T-cell (primary cell): Measurements from ENCODE around the gene ETV5. TPM values are rescaled to one million over a fixed set of nuclear protein-coding genes. Genes with fewer than 3 reads are reported as not detected.

Source experiments
- ATAC-seq, 4 experiments: fragments of 200-7000 bp in 3 of 4; fragments of 150-1000 bp in 1 of 4; cut with Tn5 transposase; replicated peaks in 1 of 4; 1 replicate in 3 of 4; 2 replicates in 1 of 4; pipeline ENCODE4 v1.10.0; 2021; ENCODE audit warnings: moderate library complexity in 3 of 4, mild to moderate bottlenecking in 2 of 4, moderate number of reproducible peaks in 1 of 4
- CTCF ChIA-PET, 2 donors: fragments of 300-600 bp; sonication (Branson Sonifier 250); formaldehyde crosslinking; loops; one replicate each; lab custom pipeline; 2022; ENCODE audit warnings: antibody characterized with exemption in 2 of 2; lab: Charles Lee
- POLR2A ChIA-PET, 2 donors: fragments of 300-600 bp; sonication (Branson Sonifier 250); formaldehyde crosslinking; loops; one replicate each; lab custom pipeline; 2022; ENCODE audit warnings: antibody characterized with exemption in 2 of 2; lab: Charles Lee
- DNase-seq, 35 experiments: peaks; one replicate each; pipeline versions ENCODE4 v3.0.0 to v3.0.0-alpha.2; 2013 to 2023
- H3K27ac ChIP-seq: one replicate; pipeline ENCODE4 v1.5.1; 2013; ENCODE audit warnings: low read length
- H3K27me3 ChIP-seq, 2 experiments: replicated peaks in 1 of 2; 1 replicate in 1 of 2; 2 replicates in 1 of 2; pipeline versions ENCODE4 v1.6.1 to v1.7.0; 2013; ENCODE audit warnings: low read length in 1 of 2, mixed read lengths in 1 of 2; ENCODE audit not compliant: control insufficient read depth in 2 of 2, insufficient read depth in 2 of 2; ENCODE audit errors: extremely low read depth in 1 of 2
- H3K36me3 ChIP-seq, 2 donors: 1 replicate in 1 of 2; 2 replicates in 1 of 2; pipeline versions ENCODE4 v1.6.1 to v1.7.0; 2013; ENCODE audit warnings: low read length in 1 of 2; ENCODE audit not compliant: control insufficient read depth in 2 of 2, insufficient read depth in 1 of 2; ENCODE audit errors: extremely low read depth in 1 of 2
- H3K4me1 ChIP-seq, 2 experiments: 1 replicate in 1 of 2; 2 replicates in 1 of 2; pipeline versions ENCODE4 v1.6.1 to v1.7.0; 2013; ENCODE audit warnings: low read length in 2 of 2, mixed read lengths in 1 of 2; ENCODE audit not compliant: insufficient read depth in 2 of 2, control insufficient read depth in 1 of 2; ENCODE audit errors: extremely low read depth in 1 of 2
- H3K4me3 ChIP-seq, 2 donors: 1 replicate in 1 of 2; 2 replicates in 1 of 2; pipeline versions ENCODE4 v1.5.1 to v1.7.0; 2013; ENCODE audit warnings: mild to moderate bottlenecking in 2 of 2, low read length in 1 of 2, moderate library complexity in 1 of 2; ENCODE audit not compliant: control insufficient read depth in 1 of 2; ENCODE audit errors: extremely low read depth in 1 of 2
- H3K9me3 ChIP-seq: 2 replicates; pipeline ENCODE4 v1.7.0; 2013
- H3K27ac Mint-ChIP-seq, 2 donors: one replicate each; pipeline ENCODE4 v1.8.0; 2020 to 2021; ENCODE audit warnings: mild to moderate bottlenecking in 2 of 2, mixed read lengths in 2 of 2
- H3K27me3 Mint-ChIP-seq, 2 donors: one replicate each; pipeline ENCODE4 v1.8.0; 2021 to 2022; ENCODE audit warnings: mixed read lengths in 2 of 2
- H3K36me3 Mint-ChIP-seq: one replicate; pipeline ENCODE4 v1.8.0; 2021; ENCODE audit warnings: mixed read lengths
- H3K4me1 Mint-ChIP-seq, 3 donors: one replicate each; pipeline ENCODE4 v1.8.0; 2020 to 2022; ENCODE audit warnings: mixed read lengths in 3 of 3, mild to moderate bottlenecking in 1 of 3
- H3K4me3 Mint-ChIP-seq, 3 donors: one replicate each; pipeline ENCODE4 v1.8.0; 2020 to 2022; ENCODE audit warnings: mild to moderate bottlenecking in 3 of 3, mixed read lengths in 3 of 3, moderate library complexity in 3 of 3
- H3K9me3 Mint-ChIP-seq, 3 donors: one replicate each; pipeline ENCODE4 v1.8.0; 2020 to 2022; ENCODE audit warnings: mixed read lengths in 3 of 3
- WGBS: methylation state at CpG from one replicate; pipeline ENCODE4 v1.1.5; 2013; ENCODE audit warnings: missing lambda C conversion rate; ENCODE audit not compliant: insufficient coverage; 5-methylcytosine and 5-hydroxymethylcytosine counted together
- total RNA-seq, 35 experiments: library from RNA in 6 of 35; stranded (reverse) in 6 of 35; fragments of 120-200 nt in 1 of 35; gene quantifications; one replicate each; pipeline versions ENCODE4 v1.2.1 to v1.2.4 and lab custom pipeline; 2013 to 2026

ETV5 gene
- total RNA-seq, 5 donors from 2014 or later (not counting 1 experiment from before 2014, with no cell fraction given) = 0.32 to 0.93 (median 0.36) TPM; not detected in 1

DNA sequence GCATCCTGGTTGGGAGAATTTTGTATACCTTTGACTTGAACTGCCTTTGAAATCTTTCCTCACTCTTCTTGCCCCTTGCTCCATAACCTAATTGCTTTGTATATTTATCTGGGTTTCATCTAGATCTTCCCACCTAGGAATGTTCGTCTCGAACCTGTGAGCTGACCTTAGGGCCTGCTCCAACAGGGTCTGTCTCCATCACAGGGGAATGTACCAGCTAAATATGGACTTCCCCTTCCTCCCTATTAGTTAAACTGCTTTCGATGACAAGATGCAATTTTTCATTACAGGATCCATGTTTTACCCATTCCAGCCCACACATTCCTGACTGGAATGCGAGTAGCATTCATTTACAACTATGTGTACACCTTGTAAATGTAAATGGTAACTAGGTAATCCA, 10.6 kb upstream of the ETV5 start:
- CTCF ChIA-PET = interaction anchor here in 1 of 2 donors (0.6 kb wide), 1 partner anchor 817 kb away, joined by 8 read pairs; no protein-coding TSS in a partner anchor

DNA sequence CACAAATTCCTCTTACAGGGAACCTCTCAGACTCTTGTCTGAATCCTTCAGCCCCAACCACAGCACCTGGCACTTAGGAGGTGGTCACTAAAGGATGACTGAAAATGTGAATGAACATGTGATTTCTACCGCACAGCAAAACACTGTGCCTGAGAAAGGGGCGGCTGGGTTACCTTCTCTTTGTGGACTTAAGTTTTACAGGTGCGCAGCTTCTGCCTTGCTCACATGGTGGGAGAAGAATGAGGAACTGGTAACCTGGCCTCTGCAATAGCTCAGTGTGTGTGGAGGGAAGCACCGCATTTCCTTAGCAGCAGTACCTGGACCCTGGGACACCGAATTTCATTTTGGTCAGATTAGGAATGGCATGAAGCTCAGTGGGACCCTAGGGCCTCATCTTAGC, 9.8 kb upstream of the ETV5 start:
- CTCF ChIA-PET = interaction anchor here in 1 of 2 donors (0.6 kb wide), 1 partner anchor 818 kb away, joined by 8 read pairs; no protein-coding TSS in a partner anchor

More for the DNA sequence above, 10.6 kb upstream of the ETV5 start:
- Mint-ChIP-seq H3K27ac (no peak overlapping the region), H3K4me1 (no peaks in the 10 kb centered on the region), H3K27me3 (peaks cover 52 to 57% of the 10 kb centered on the region in 2 donors), H3K4me3 (no peak overlapping the region), H3K9me3 (no peaks in the 10 kb centered on the region), H3K36me3 (no peaks in the 10 kb centered on the region)
- 93% methylated on average over 3 of the region's 4 CpGs for WGBS
- DNase-seq (no peak), ATAC-seq (no peak)
- no peaks in the 10 kb centered on the region for H3K9me3 ChIP-seq
- peaks cover 0 to 16% of the 10 kb centered on the region in 2 experiments for H3K27me3 ChIP-seq
- no peak overlapping the region for H3K4me3 ChIP-seq
- H3K4me1 ChIP-seq = no peaks in the 10 kb centered on the region
- H3K27ac ChIP-seq = no peak overlapping the region
- H3K36me3 ChIP-seq = no peaks in the 10 kb centered on the region
- POLR2A ChIA-PET = no interaction called here

DNA sequence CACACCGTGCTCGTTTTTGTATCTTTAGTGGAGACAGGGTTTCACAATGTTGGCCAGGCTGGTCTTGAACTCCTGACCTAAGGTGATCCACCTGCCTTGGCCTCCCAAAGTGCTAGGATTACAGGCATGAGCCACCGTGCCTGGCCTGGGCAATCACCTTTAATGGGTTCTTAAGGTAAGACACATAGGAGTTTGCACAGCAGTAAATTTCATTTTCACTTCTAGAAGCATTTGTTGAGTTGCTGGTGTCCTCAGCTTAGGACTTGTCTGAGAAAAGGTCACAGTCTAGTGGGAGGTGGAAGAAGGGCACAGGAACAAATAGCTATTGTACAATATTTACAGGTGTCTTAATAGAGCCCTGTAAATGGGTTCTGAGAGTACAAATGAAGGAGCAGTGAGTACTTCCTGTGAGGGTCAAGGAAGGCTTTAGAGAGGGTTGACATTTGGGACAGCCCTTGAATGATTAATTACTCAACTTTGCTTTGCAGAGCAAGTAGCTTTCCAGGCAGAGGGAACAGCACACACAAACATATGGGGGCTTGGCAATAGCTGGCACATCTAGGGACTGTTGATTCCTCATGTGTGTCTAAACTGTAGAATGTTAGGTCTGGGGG, 8.7 kb upstream of the ETV5 start:
- Mint-ChIP-seq H3K4me1 (no peaks in the 10 kb centered on the region), H3K4me3 (no peak overlapping the region), H3K36me3 (no peaks in the 10 kb centered on the region), H3K27ac (no peak overlapping the region), H3K27me3 (peaks cover 58 to 70% of the 10 kb centered on the region in 2 donors), H3K9me3 (no peaks in the 10 kb centered on the region)
- no peak overlapping the region for H3K27ac ChIP-seq
- peaks cover 0 to 27% of the 10 kb centered on the region in 2 experiments for H3K27me3 ChIP-seq
- no peaks in the 10 kb centered on the region for H3K9me3 ChIP-seq
- ChIA-PET POLR2A (no interaction called here), CTCF (no interaction called here)
- 89% methylated on average over 2 of the region's 3 CpGs for WGBS
- DNase-seq (no peak), ATAC-seq (peak in 1 of 4 experiments; percentile 13)
- no peaks in the 10 kb centered on the region for H3K4me1 ChIP-seq
- H3K4me3 ChIP-seq = no peak overlapping the region
- no peaks in the 10 kb centered on the region for H3K36me3 ChIP-seq

More for the DNA sequence above, 9.8 kb upstream of the ETV5 start:
- Mint-ChIP-seq H3K36me3 (no peaks in the 10 kb centered on the region), H3K4me3 (no peak overlapping the region), H3K27ac (no peak overlapping the region), H3K4me1 (no peaks in the 10 kb centered on the region), H3K27me3 (peaks cover 57 to 64% of the 10 kb centered on the region in 2 donors), H3K9me3 (no peaks in the 10 kb centered on the region)
- WGBS = 60% methylated on average over 5 of the region's 5 CpGs
- ATAC-seq (no peak), DNase-seq (no peak)
- POLR2A ChIA-PET = no interaction called here
- Histone ChIP-seq H3K9me3 (no peaks in the 10 kb centered on the region), H3K36me3 (no peaks in the 10 kb centered on the region), H3K4me3 (no peak overlapping the region), H3K27ac (no peak overlapping the region), H3K4me1 (no peaks in the 10 kb centered on the region), H3K27me3 (peaks cover 0 to 18% of the 10 kb centered on the region in 2 experiments)

DNA sequence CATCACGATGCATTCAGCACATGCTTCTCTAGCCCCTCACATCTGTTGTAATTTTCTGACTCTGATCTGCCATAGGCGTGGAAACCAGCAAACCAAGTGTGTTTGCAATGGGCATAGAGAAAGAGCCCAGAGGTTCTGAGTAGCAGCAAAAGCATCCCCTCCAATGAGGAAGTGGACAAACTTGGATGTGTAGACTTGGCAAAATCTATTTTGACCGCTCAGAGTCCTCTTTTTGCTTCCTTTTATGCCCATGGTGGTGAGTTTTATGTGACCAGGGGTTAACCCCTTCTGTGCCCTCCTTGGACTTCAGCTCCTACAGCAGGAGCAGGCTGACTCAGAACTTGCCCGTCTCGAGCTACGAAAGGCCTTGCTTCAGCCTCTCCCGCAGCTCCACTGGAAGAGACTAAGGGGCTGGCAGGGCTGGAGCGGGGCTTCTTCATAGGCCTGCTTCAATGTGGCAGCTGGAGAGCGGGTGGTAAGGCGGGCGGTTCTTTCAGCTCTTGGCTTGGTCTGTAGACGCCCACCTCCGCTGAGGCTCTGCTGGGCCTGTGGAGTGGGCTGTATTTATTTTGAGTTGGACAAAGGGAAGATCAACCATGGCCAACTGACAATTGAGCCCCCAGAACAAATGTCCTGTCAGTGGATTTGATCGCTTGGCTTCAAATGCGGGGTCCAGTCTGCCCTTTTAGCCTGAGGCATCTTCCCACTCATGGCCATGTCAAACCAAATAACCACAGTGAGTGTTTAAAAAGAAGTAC, 6.5 kb upstream of the ETV5 start:
- Histone ChIP-seq H3K27me3 (peaks cover 4 to 39% of the 10 kb centered on the region in 2 experiments), H3K36me3 (no peaks in the 10 kb centered on the region), H3K27ac (no peak overlapping the region), H3K4me1 (peaks cover 0 to 7% of the 10 kb centered on the region in 2 experiments), H3K9me3 (no peaks in the 10 kb centered on the region), H3K4me3 (no peak overlapping the region)
- POLR2A ChIA-PET = no interaction called here
- Mint-ChIP-seq H3K36me3 (no peaks in the 10 kb centered on the region), H3K4me3 (no peak overlapping the region), H3K4me1 (peaks cover 8 to 9% (median 9%) of the 10 kb centered on the region in 3 donors), H3K27ac (no peak overlapping the region), H3K9me3 (no peaks in the 10 kb centered on the region), H3K27me3 (peaks cover 71 to 79% of the 10 kb centered on the region in 2 donors)
- WGBS = 79% methylated on average over 6 of the region's 15 CpGs
- ATAC-seq (no peak), DNase-seq (no peak)
- CTCF ChIA-PET = no interaction called here

DNA sequence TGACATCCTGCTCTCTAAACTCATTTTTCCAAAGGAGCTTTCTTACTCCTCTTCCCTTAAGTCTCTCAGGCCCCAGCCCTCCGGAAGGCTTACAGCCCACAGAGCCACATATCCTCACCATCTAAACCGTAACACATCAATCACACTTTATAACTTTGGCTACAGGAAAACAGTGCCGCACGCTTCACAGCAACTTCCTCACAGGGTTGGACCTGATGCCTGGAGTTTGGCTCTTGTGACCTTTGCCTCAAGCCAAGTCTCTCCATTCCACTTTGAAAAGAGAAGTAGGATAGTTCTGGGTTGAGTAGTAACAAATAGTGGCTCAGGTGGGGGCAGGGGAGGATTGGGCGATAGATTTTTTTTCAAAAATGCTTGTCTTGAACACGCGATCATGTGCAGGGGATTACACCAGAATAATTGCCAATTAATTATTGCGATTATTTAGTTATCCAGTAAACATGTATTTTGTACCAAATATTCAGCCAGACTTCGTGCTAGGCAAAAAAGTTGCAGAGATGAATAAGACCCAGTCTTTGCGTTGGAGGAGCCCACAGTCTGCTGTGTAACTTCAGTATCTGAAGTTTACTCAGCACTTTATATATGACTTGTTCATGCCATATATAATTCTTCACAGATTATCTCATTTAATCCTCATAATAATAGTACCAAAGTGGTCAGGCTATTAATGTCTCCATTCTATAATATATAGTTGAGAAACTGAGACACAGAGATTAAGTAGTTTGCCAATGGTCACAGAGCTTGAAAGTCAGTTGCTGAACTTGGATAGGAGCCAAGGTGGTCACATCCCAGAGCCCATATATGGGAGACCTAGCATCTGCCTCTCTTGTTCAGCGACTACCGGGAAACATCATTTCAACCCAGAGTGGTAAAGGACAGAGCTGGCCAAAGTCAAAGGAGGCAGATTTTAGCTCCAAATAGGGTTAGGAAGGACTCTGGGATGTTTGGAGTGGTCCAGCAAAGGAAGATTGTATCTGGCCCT, 2.4 kb upstream of the ETV5 start:
- Mint-ChIP-seq H3K27me3 (peaks cover 73 to 80% of the 10 kb centered on the region in 2 donors), H3K4me1 (peaks cover 37 to 42% (median 37%) of the 10 kb centered on the region in 3 donors), H3K36me3 (no peaks in the 10 kb centered on the region), H3K9me3 (no peaks in the 10 kb centered on the region), H3K4me3 (peak overlapping the region; percentile 7 to 91 (median 28)), H3K27ac (no peak overlapping the region)
- Histone ChIP-seq H3K4me1 (peaks cover 15 to 41% of the 10 kb centered on the region in 2 experiments), H3K9me3 (no peaks in the 10 kb centered on the region), H3K27ac (no peak overlapping the region), H3K36me3 (no peaks in the 10 kb centered on the region), H3K4me3 (no peak overlapping the region), H3K27me3 (peaks cover 10 to 66% of the 10 kb centered on the region in 2 experiments)
- POLR2A ChIA-PET = no interaction called here
- CTCF ChIA-PET = no interaction called here
- ATAC-seq (no peak), DNase-seq (peak in 1 of 35 experiments; percentile 11)
- WGBS = 0% methylated on average over 2 of the region's 12 CpGs
